GM18858 (cell line): ENCODE data around the gene SYNCRIP.
"Not testable (repeated sequence)": the region's sequence is repeated elsewhere in the genome, so short reads cannot be mapped to it uniquely, and the experiment has no call there.

Source experiments
- ATAC-seq: cut with Tn5 transposase; IDR thresholded peaks from one replicate; pipeline ENCODE4 v1.9.1; 2021; ENCODE audit not compliant: unreplicated experiment

SYNCRIP gene

GRCh38 chr6:85594197-85594930 is 48.3 kb downstream of the SYNCRIP start:
- no peak for ATAC-seq

- peak; percentile 87 for ATAC-seq
Observed at GRCh38 chr6:85593438-85594196, 49.1 kb downstream of the SYNCRIP start, which contains the start of gene SNX14. SNX14 (minus strand) TSS chr6:85593858; CDS start chr6:85593718, 140 bp downstream.

- ATAC-seq = no peak
Observed at GRCh38 chr6:85592033-85592432, 50.7 kb downstream of the SYNCRIP start.

GRCh38 chr6:85591207-85591606 is 51.5 kb downstream of the SYNCRIP start:
- ATAC-seq = no peak

- ATAC-seq = no peak
Observed at GRCh38 chr6:85585741-85586140, 56.9 kb downstream of the SYNCRIP start.

- ATAC-seq = not testable (repeated sequence)
Observed at GRCh38 chr6:85582832-85583231, 59.9 kb downstream of the SYNCRIP start.

GRCh38 chr6:85581572-85581971 is 61.1 kb downstream of the SYNCRIP start:
- ATAC-seq = no peak

GRCh38 chr6:85580878-85581267 is 61.8 kb downstream of the SYNCRIP start:
- peak; percentile 80 for ATAC-seq

- ATAC-seq = no peak
Observed at GRCh38 chr6:85580118-85580877, 62.4 kb downstream of the SYNCRIP start.

- no peak for ATAC-seq
Observed at GRCh38 chr6:85579581-85579980, 63.1 kb downstream of the SYNCRIP start.

GRCh38 chr6:85576476-85576875 is 66.2 kb downstream of the SYNCRIP start:
- no peak for ATAC-seq

GRCh38 chr6:85574932-85575598 is 67.6 kb downstream of the SYNCRIP start:
- ATAC-seq = no peak

GRCh38 chr6:85569323-85569722 is 73.4 kb downstream of the SYNCRIP start:
- no peak for ATAC-seq

- ATAC-seq = no peak
Observed at GRCh38 chr6:85568411-85568810, 74.3 kb downstream of the SYNCRIP start.

GRCh38 chr6:85565736-85566135 is 77.0 kb downstream of the SYNCRIP start:
- ATAC-seq = no peak

GRCh38 chr6:85564223-85564622 is 78.5 kb downstream of the SYNCRIP start:
- not testable (repeated sequence) for ATAC-seq
